Neuronal stem cell (in vitro differentiated cells): ENCODE data around the gene RASA2.

Experiments used
- DNase-seq: peaks from one replicate; pipeline ENCODE4 v3.0.0-alpha.2; 2013; ENCODE audit warnings: low spot score
- H2AFZ ChIP-seq: one replicate; pipeline ENCODE4 v1.6.1; 2013; ENCODE audit warnings: mild to moderate bottlenecking, low read length, inconsistent platforms
- H2AK5ac ChIP-seq: 2 replicates; pipeline ENCODE4 v1.6.1; 2013; ENCODE audit warnings: low read depth, mild to moderate bottlenecking, inconsistent platforms, low read length, moderate library complexity, mixed read lengths
- H2BK120ac ChIP-seq: 2 replicates; pipeline ENCODE4 v1.6.1; 2013; ENCODE audit warnings: low read depth, mild to moderate bottlenecking, inconsistent platforms, low read length, moderate library complexity, mixed read lengths
- H2BK12ac ChIP-seq: one replicate; pipeline ENCODE4 v1.6.1; 2013; ENCODE audit warnings: low read length, inconsistent platforms
- H2BK15ac ChIP-seq: 2 replicates; pipeline ENCODE4 v1.6.1; 2013; ENCODE audit warnings: mild to moderate bottlenecking, low read length, inconsistent platforms, mixed read lengths
- H2BK5ac ChIP-seq: one replicate; pipeline ENCODE4 v1.6.1; 2013; ENCODE audit warnings: inconsistent platforms, mild to moderate bottlenecking, low read length, moderate library complexity
- H3K14ac ChIP-seq: one replicate; pipeline ENCODE4 v1.6.1; 2013; ENCODE audit warnings: low read length, inconsistent platforms
- H3K18ac ChIP-seq: 2 replicates; pipeline ENCODE4 v1.6.1; 2013; ENCODE audit warnings: low read length, inconsistent platforms
- H3K23ac ChIP-seq: 2 replicates; pipeline ENCODE4 v1.6.1; 2013; ENCODE audit warnings: low read depth, mild to moderate bottlenecking, mixed read lengths, low read length, inconsistent platforms; ENCODE audit not compliant: poor library complexity
- H3K27ac ChIP-seq: replicated peaks from 3 replicates; pipeline ENCODE4 v1.5.1; 2013; ENCODE audit warnings: low read length, inconsistent platforms
- H3K27me3 ChIP-seq, 3 experiments: 2 replicates each; pipeline ENCODE4 v1.6.1; 2013; ENCODE audit warnings: low read length in 3 of 3, mild to moderate bottlenecking in 2 of 3, inconsistent platforms in 1 of 3, low read depth in 1 of 3, mixed read lengths in 1 of 3, moderate library complexity in 1 of 3; ENCODE audit not compliant: control insufficient read depth in 3 of 3, insufficient read depth in 3 of 3
- H3K36me3 ChIP-seq, 2 donors: replicated peaks in 1 of 2; 2 replicates each; pipeline ENCODE4 v1.6.1; 2013; ENCODE audit warnings: low read length in 2 of 2; ENCODE audit not compliant: control insufficient read depth in 2 of 2, insufficient read depth in 2 of 2
- H3K4ac ChIP-seq: 2 replicates; pipeline ENCODE4 v1.6.1; 2013; ENCODE audit warnings: inconsistent platforms, mild to moderate bottlenecking, low read length, moderate library complexity
- H3K4me1 ChIP-seq, 2 donors: 1 replicate in 1 of 2; 2 replicates in 1 of 2; pipeline ENCODE4 v1.6.1; 2013; ENCODE audit warnings: low read length in 2 of 2, low read depth in 1 of 2; ENCODE audit not compliant: control insufficient read depth in 2 of 2, insufficient read depth in 1 of 2
- H3K4me2 ChIP-seq: one replicate; pipeline ENCODE4 v1.6.1; 2013; ENCODE audit warnings: mild to moderate bottlenecking, low read length, inconsistent platforms; ENCODE audit not compliant: insufficient read depth, poor library complexity, severe bottlenecking
- H3K4me3 ChIP-seq, 2 donors: 2 replicates each; pipeline ENCODE4 v1.5.1; 2013; ENCODE audit warnings: low read length in 2 of 2, mild to moderate bottlenecking in 2 of 2, inconsistent platforms in 1 of 2, moderate library complexity in 1 of 2
- H3K79me1 ChIP-seq: one replicate; pipeline ENCODE4 v1.6.1; 2013; ENCODE audit warnings: low read depth, mild to moderate bottlenecking, inconsistent platforms, low read length, moderate library complexity
- H3K9ac ChIP-seq: one replicate; pipeline ENCODE4 v1.6.1; 2013; ENCODE audit warnings: mild to moderate bottlenecking, low read depth, low read length, inconsistent platforms; ENCODE audit not compliant: poor library complexity
- H3K9me3 ChIP-seq, 2 donors: replicated peaks in 1 of 2; 2 replicates each; pipeline versions ENCODE3 to v1.6.1; 2013; ENCODE audit warnings: low read length in 2 of 2, mild to moderate bottlenecking in 2 of 2, inconsistent platforms in 1 of 2, low read depth in 1 of 2, mixed read lengths in 1 of 2, moderate library complexity in 1 of 2; ENCODE audit not compliant: control insufficient read depth in 2 of 2, insufficient read depth in 1 of 2
- H4K8ac ChIP-seq: one replicate; pipeline ENCODE4 v1.6.1; 2013; ENCODE audit warnings: low read depth, mild to moderate bottlenecking, inconsistent platforms, low read length, moderate library complexity
- H4K91ac ChIP-seq: one replicate; pipeline ENCODE4 v1.6.1; 2013; ENCODE audit warnings: low read length, low read depth, mild to moderate bottlenecking, inconsistent platforms; ENCODE audit not compliant: poor library complexity
- WGBS, 2 donors: extraction: QIAGEN DNeasy Blood & Tissue Kit; methylation state at CpG; one replicate each; pipeline ENCODE4 v1.1.7; 2013; ENCODE audit warnings: missing lambda C conversion rate in 2 of 2, mixed read lengths in 1 of 2; ENCODE audit not compliant: insufficient read length in 2 of 2, insufficient replicate concordance in 1 of 2; ENCODE audit errors: extremely low coverage in 2 of 2; 5-methylcytosine and 5-hydroxymethylcytosine counted together

Gene RASA2

GRCh38 chr3:141449424-141449823, 37.4 kb upstream of the RASA2 start:
- no peak overlapping the region for H2BK5ac ChIP-seq
- no peak overlapping the region for H2AK5ac ChIP-seq
- H3K9me3 ChIP-seq, result no peaks in the 10 kb centered on the region
- H3K23ac ChIP-seq, result no peak overlapping the region
- no peak overlapping the region for H4K8ac ChIP-seq
- H3K4me1 ChIP-seq, result no peaks in the 10 kb centered on the region
- no peak overlapping the region for H2BK120ac ChIP-seq
- no peaks in the 10 kb centered on the region for H3K27me3 ChIP-seq
- H3K14ac ChIP-seq, result no peak overlapping the region
- WGBS, 2 donors, result no CpG with 5 or more reads among the region's 6 CpGs
- no peak overlapping the region for H3K4me3 ChIP-seq
- no peak overlapping the region for H2BK15ac ChIP-seq
- H3K9ac ChIP-seq, result no peak overlapping the region
- no peak overlapping the region for H4K91ac ChIP-seq
- no peak overlapping the region for H3K18ac ChIP-seq
- H3K27ac ChIP-seq, result no peak overlapping the region
- no peak overlapping the region for H3K4me2 ChIP-seq
- no peak overlapping the region for H2BK12ac ChIP-seq
- H3K4ac ChIP-seq, result no peak overlapping the region
- no peak overlapping the region for H2AFZ ChIP-seq
- H3K36me3 ChIP-seq, result peaks cover 3 to 16% of the 10 kb centered on the region in 2 donors
- H3K79me1 ChIP-seq, result no peaks in the 10 kb centered on the region
- DNase-seq, result no peak

- Histone ChIP-seq H3K9me3 (no peaks in the 10 kb centered on the region), H2AFZ (no peak overlapping the region), H3K4me3 (no peak overlapping the region), H3K27me3 (no peaks in the 10 kb centered on the region), H2AK5ac (no peak overlapping the region), H2BK12ac (no peak overlapping the region), H3K9ac (no peak overlapping the region), H3K4me1 (no peaks in the 10 kb centered on the region), H3K79me1 (no peaks in the 10 kb centered on the region), H3K4me2 (no peak overlapping the region), H3K14ac (no peak overlapping the region), H4K91ac (no peak overlapping the region), H2BK5ac (no peak overlapping the region), H3K4ac (no peak overlapping the region), H2BK15ac (no peak overlapping the region), H2BK120ac (no peak overlapping the region), H3K18ac (no peak overlapping the region), H3K23ac (no peak overlapping the region), H4K8ac (no peak overlapping the region), H3K36me3 (peaks cover 2 to 3% of the 10 kb centered on the region in 2 donors), H3K27ac (no peak overlapping the region)
- DNase-seq, result no peak
- no CpG with 5 or more reads among the region's 8 CpGs for WGBS, 2 donors
Measured at GRCh38 chr3:141450727-141451375, 36.0 kb upstream of the RASA2 start.

- H3K4ac ChIP-seq, result no peak overlapping the region
- no peak overlapping the region for H4K91ac ChIP-seq
- DNase-seq, result peak; percentile 31
Measured at GRCh38 chr3:141452045-141452444, 34.8 kb upstream of the RASA2 start.

GRCh38 chr3:141452773-141453172, 34.1 kb upstream of the RASA2 start:
- no peak overlapping the region for H3K23ac ChIP-seq
- H3K9me3 ChIP-seq, result no peaks in the 10 kb centered on the region
- no peak overlapping the region for H3K4me3 ChIP-seq
- no peak overlapping the region for H2BK5ac ChIP-seq
- no peaks in the 10 kb centered on the region for H3K36me3 ChIP-seq
- H2BK120ac ChIP-seq, result no peak overlapping the region
- no peak overlapping the region for H3K18ac ChIP-seq
- H3K14ac ChIP-seq, result no peak overlapping the region
- no peak for DNase-seq
- H3K27ac ChIP-seq, result no peak overlapping the region
- peaks cover 0 to under 1% (median 0%) of the 10 kb centered on the region in 3 experiments for H3K27me3 ChIP-seq
- H2AK5ac ChIP-seq, result no peak overlapping the region
- peak overlapping the region; percentile 84 for H2AFZ ChIP-seq
- H2BK12ac ChIP-seq, result no peak overlapping the region
- H3K4me1 ChIP-seq, result no peaks in the 10 kb centered on the region
- H4K8ac ChIP-seq, result no peak overlapping the region
- no CpG with 5 or more reads among the region's 1 CpG for WGBS, 2 donors
- no peak overlapping the region for H3K9ac ChIP-seq
- H3K4ac ChIP-seq, result no peak overlapping the region
- H3K79me1 ChIP-seq, result no peaks in the 10 kb centered on the region
- H4K91ac ChIP-seq, result no peak overlapping the region
- H2BK15ac ChIP-seq, result no peak overlapping the region
- no peak overlapping the region for H3K4me2 ChIP-seq

More at GRCh38 chr3:141452045-141452444, 34.8 kb upstream of the RASA2 start:
- Histone ChIP-seq H3K9me3 (no peaks in the 10 kb centered on the region), H3K18ac (no peak overlapping the region), H2AK5ac (no peak overlapping the region), H3K79me1 (no peaks in the 10 kb centered on the region), H2BK12ac (no peak overlapping the region), H4K8ac (no peak overlapping the region), H2BK120ac (no peak overlapping the region), H3K27me3 (no peaks in the 10 kb centered on the region), H2BK15ac (no peak overlapping the region), H3K27ac (no peak overlapping the region), H3K23ac (no peak overlapping the region), H2BK5ac (no peak overlapping the region), H3K14ac (no peak overlapping the region), H3K4me1 (no peaks in the 10 kb centered on the region), H2AFZ (peak overlapping the region; percentile 84), H3K4me3 (no peak overlapping the region), H3K36me3 (no peaks in the 10 kb centered on the region), H3K4me2 (no peak overlapping the region), H3K9ac (no peak overlapping the region)
